NCI-H1092 (cell line): ENCODE data around the gene COLQ.
"Not testable (repeated sequence)": the region's sequence is repeated elsewhere in the genome, so short reads cannot be mapped to it uniquely, and the experiment has no call there.

Source experiments
- DNase-seq: peaks from one replicate; lab custom pipeline; 2025; lab: John Stamatoyannopoulos, UW

The COLQ gene

GRCh38 chr3:15490158-15490557, 31.3 kb downstream of the COLQ start:
- no peak for DNase-seq

- DNase-seq, result no peak
Observed at GRCh38 chr3:15488002-15488401, 33.5 kb downstream of the COLQ start.

- DNase-seq, result no peak
Observed at GRCh38 chr3:15486979-15487378, 34.5 kb downstream of the COLQ start.

- DNase-seq, result no peak
Observed at GRCh38 chr3:15486020-15486419, 35.5 kb downstream of the COLQ start.

GRCh38 chr3:15484551-15484950, 37.0 kb downstream of the COLQ start:
- not testable (repeated sequence) for DNase-seq

GRCh38 chr3:15479400-15480224, 41.9 kb downstream of the COLQ start:
- no peak for DNase-seq

GRCh38 chr3:15478640-15478979, 42.9 kb downstream of the COLQ start:
- DNase-seq, result no peak

- DNase-seq, result no peak
Observed at GRCh38 chr3:15477951-15478639, 43.4 kb downstream of the COLQ start.

- DNase-seq, result no peak
Observed at GRCh38 chr3:15476378-15476777, 45.1 kb downstream of the COLQ start.

- DNase-seq, result no peak
Observed at GRCh38 chr3:15475161-15475560, 46.3 kb downstream of the COLQ start.

GRCh38 chr3:15471861-15472260, 49.6 kb downstream of the COLQ start:
- DNase-seq, result no peak

- no peak for DNase-seq
Observed at GRCh38 chr3:15470849-15471248, 50.7 kb downstream of the COLQ start.

- no peak for DNase-seq
Observed at GRCh38 chr3:15470261-15470660, 51.2 kb downstream of the COLQ start.

- DNase-seq, result no peak
Observed at GRCh38 chr3:15467227-15468181, 54.0 kb downstream of the COLQ start.

GRCh38 chr3:15465876-15466585, 55.5 kb downstream of the COLQ start:
- DNase-seq, result no peak

- DNase-seq, result no peak
Observed at GRCh38 chr3:15462451-15462850, 59.1 kb downstream of the COLQ start.

GRCh38 chr3:15460891-15461531, 60.5 kb downstream of the COLQ start:
- no peak for DNase-seq

GRCh38 chr3:15458212-15458780, 63.2 kb downstream of the COLQ start:
- no peak for DNase-seq

- DNase-seq, result not testable (repeated sequence)
Observed at GRCh38 chr3:15456915-15457314, 64.6 kb downstream of the COLQ start.

- no peak for DNase-seq
Observed at GRCh38 chr3:15456321-15456720, 65.2 kb downstream of the COLQ start.

GRCh38 chr3:15455756-15456155, 65.8 kb downstream of the COLQ start:
- no peak for DNase-seq
